LNCAP (cell line): ENCODE measurements around the gene QRFPR.

Experiments used
- CTCF ChIP-seq: fragments of 450-650 bp; IDR thresholded peaks from 2 replicates; pipeline ENCODE4 v1.5.1; 2017; ENCODE audit warnings: mild to moderate bottlenecking

The QRFPR gene

GRCh38 chr4:121338518-121338917, 42.3 kb downstream of the QRFPR start:
- TF ChIP-seq CTCF = no peak

DNA sequence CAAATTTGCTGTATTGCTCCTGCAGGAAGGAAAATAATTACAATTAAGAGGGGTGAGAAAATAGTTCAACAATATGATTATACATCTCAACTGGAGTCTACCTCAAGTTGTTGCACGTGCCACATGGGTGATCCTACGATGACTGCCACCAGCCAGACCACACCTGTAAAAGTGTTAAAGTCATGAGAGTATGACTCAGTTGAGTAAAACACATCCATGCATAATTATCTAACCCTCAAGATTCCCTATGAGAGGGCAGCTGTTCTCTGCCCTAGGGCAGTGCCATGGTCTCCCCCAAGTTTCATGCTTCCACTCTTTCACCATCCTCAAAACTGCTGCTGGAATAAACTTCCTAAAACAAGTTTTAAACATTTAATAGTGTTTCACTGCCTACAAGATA, 44.1 kb downstream of the QRFPR start:
- no peak for TF ChIP-seq CTCF

DNA sequence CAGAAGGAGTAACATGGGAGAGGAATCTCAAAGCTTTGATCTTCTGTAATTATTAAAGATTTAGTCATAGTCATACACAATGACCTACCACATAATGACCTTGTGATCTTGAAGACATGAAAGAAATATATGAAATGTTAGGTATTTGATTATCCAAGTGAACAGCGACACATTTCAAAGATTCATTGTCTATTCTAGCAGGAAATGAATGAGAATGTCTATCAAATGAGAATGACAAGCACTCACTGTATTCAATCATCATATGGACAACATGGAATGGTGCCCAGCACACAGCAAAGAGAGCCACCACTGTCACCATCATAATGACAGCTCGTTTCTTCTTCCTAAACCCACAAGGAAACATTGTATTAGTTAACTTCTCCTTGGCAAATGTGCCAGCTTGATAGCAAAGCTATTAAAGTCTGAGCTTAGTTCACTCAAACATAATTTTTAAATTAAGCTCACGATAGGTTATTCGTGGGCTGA, 50.6 kb downstream of the QRFPR start:
- no peak for TF ChIP-seq CTCF

DNA sequence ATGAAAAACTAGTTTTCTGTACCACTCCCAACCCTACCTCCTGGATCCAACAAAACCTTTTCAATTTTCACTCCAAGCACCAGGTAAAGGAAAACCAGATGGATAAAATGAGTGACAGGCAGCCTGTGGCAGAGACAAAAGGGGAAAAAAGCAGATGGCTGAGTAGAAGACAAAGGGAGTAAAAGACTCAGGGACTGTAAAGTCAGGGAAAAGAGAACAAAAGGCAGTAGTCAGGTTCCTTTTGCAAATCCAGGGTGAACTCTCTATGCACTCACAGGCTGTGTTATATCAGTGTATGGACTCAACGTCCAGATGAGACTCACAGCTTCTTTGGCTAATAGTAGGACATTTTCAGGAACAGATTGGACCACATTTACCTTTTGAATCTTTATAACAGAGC, 54.2 kb downstream of the QRFPR start:
- TF ChIP-seq CTCF = no peak

DNA sequence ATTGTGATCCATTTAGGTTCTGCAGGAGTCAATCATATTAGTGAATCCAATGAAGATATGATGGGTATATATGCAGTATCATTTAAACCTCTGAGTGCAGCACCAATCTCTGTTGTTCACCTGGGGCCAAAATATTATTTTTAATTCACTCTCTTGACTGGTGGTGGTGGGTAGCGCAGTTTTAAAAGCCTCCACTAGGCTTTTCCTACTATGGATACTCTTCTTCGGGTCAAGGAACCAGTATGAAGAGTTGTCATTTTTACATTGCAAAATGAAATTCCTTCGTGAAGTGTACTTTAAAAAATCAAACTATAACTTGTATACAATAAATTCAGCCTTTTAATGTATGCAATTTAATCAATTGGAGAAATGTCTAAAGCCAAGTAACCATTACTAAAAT, 56.5 kb downstream of the QRFPR start:
- no peak for TF ChIP-seq CTCF

GRCh38 chr4:121321466-121321865, 59.4 kb downstream of the QRFPR start:
- TF ChIP-seq CTCF = no peak

GRCh38 chr4:121316091-121316490, 64.7 kb downstream of the QRFPR start:
- no peak for TF ChIP-seq CTCF

- no peak for TF ChIP-seq CTCF
Observed at GRCh38 chr4:121308828-121309227, 72.0 kb downstream of the QRFPR start.
